HG02870 (cell line): ENCODE results near the gene DIPK1A.

Experiments used
- ATAC-seq: cut with Tn5 transposase; IDR thresholded peaks from one replicate; pipeline ENCODE4 v1.9.1; 2021; ENCODE audit warnings: mild to moderate bottlenecking, moderate library complexity; ENCODE audit not compliant: unreplicated experiment

Gene DIPK1A

DNA sequence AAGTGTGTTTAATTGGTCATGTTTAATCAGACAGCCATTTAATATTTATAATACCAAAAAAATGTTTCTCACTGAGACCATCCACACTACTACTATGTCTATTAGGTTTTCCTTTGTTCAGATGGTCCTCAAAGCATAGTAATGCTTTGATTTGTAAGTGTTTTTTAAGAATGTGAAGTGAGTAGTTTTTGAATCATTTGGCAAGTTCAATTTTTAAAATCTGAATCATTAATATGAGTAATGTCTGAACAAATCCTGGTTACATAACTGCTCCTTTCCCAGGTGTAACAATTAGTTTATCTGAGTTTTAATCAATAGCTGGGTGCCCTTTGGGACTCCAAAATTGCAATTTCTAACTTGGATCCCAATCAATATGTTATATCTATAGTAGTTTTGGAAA lies 152.9 kb downstream of the DIPK1A start:
- no peak for ATAC-seq

DNA sequence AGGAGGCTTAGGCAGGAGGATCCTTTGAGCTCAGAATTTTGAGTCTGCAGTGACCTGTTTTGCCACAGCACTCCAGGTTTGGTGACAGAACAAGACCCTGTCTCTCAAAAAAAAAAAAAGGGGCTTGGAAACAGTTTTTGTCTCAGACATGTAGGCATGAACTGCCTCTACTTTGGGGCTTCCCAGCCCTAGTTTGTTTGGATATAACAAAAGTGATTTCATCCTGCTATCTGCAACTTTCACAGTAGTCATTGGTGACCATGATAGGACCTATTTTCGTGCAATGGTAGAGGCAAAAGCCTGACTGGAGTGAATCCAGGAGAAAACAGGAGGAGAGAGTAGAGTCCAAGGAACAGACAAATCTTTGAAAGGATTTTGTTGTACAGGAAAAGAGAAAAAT lies 156.0 kb downstream of the DIPK1A start:
- ATAC-seq, result no peak

DNA sequence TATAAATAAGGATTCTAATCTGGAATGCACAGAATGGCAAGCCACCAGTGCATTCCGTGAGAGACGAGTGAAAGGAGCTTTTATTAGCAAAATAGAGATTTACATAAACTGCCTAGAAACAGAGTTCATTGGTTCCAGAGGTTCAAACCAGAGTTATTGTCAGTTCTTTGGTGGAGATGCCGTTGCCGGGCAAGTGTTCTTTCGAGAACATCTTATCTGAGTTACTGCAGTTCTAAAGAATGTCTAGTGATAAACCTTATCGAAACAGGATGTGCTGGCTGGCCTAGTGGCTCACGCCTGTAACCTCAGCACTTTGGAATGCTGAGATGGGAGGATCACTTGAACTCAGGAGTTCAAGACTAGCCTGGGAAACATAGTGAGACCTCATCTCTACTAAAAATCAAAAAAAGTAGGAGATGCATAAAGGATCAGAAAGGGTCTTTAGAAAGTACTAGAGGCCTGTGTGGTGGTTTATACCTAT lies 156.5 kb downstream of the DIPK1A start:
- no peak for ATAC-seq

DNA sequence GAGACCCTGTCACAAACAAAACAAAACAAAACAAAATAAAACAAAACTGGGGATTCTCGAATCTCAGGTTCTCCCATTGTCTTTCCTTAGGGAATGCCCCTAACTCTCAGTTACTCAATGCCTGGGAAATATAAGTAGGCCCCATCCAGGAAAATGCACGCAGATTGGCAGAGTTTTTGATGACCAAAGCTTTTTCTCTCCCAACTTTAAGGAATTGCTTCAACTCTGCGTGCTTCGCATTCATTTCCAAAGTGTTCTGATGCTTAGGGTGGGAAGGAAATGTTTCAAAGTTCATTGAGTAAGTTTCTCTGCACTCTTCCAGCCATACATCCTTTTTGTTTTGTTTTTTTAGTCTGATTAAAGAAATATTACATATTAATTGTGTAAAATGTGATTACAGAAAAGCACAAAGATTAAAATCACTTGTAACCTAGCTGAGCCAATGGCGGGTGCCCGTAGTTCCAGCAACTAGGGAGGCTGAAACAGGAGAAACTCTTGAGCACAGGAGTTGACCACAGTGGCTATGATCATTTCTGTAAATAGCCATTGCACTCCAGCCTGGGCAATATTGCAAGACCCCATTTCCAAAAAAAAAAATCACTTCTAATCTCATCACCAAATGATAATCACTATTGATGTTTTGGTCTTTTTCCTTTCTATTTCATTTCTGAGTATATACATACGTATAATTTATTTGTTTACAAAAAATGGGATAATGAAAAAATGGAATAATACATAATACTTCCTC lies 157.9 kb downstream of the DIPK1A start:
- no peak for ATAC-seq

DNA sequence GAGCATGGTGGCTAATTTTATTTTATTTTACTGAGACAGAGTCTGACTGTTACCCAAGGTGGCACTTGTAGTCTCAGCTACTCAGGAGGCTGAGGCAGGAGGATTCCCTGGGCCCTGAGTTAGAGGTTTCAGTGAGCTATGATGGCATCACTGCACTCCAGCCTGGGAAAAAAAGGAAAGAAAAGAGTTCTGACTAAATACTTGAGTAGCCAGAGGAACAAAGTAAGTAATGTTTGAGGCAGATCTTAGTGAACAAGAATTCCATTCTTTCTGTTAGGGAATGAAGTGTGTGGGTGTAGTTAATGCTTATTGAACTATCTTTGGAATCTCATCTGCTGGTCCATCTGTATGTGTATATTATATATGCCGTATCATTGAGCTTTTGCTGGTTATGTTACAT lies 163.3 kb downstream of the DIPK1A start:
- ATAC-seq, result no peak

DNA sequence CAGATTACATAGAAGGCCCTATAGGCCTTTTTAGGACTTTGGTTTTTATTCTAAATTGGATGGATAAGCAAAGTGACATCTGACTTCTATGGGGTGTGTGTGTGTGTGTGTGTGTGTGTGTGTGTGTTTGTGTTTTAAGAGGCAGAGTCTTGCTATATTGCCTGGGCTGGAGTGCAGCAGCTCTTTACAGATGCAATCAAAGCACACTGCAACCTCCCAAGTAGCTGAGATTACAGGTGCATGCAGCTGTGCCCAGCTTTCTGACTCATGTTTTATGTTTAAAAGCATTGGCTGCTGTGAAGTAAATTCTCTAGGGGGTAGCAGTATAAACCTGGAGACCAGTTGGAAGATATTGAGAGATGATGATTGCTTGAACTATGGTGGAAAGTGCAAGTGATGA lies 164.0 kb downstream of the DIPK1A start:
- ATAC-seq, result no peak

DNA sequence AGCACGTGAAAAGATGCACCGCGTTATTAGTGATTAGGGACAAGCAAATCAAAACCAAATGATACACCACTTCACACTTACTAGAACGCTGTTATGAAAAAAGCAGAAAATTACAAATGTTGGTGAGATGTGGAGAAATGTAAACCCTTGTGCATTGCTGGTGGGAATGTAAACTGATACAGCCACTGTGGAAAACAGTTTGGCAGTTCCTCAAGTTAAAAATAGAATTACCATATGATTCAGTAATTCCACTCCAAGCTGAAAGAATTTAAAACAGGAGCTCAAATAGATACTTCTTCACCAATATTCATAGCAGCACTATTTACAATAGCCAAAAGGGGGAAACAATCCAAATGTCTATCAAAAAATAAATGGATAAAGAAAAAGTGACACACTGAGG lies 166.1 kb downstream of the DIPK1A start:
- no peak for ATAC-seq

DNA sequence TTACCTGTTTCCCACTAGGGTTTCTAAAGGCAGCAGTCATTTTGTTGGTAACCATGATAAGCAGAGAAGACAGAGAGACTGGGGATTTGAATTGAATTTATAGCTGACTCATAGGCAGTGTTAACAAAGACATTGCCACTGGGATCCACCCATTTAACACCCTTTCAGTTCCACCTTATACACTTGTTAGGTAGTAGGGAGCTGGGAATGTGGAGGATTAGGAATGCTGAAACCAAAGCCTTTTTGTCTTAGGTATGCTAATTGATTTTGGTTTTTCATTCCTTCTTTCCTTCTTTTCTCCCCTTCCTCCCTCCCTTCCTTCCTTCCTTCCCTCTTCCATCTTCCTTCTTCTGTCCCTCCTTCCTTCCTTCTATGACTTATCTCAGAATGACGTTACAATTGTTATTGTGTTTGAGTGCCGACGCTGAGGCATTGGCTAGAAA lies 168.9 kb downstream of the DIPK1A start:
- ATAC-seq, result no peak
